Peyer's patch (tissue), 4 donors: Measurements from ENCODE around the gene NBPF9.
"Not testable (repeated sequence)": the region's sequence is repeated elsewhere in the genome, so short reads cannot be mapped to it uniquely, and the experiment has no call there.

Experiments
- POLR2A ChIP-seq, 2 donors: fragments of 450-650 bp; IDR thresholded peaks; one replicate each; pipeline ENCODE4 v1.5.1; 2017; ENCODE audit warnings: antibody characterized with exemption in 2 of 2, mild to moderate bottlenecking in 2 of 2, moderate library complexity in 2 of 2
- TF ChIP-seq, protein P1 (sequence below), 6 experiments: fragments of 450-650 bp in 4 of 6; fragments of 200-600 bp in 2 of 6; sonication (generic) in 1 of 6; IDR thresholded peaks; one replicate each; pipeline ENCODE4 v1.5.1; 2017 to 2019; ENCODE audit warnings: antibody characterized with exemption in 6 of 6, mild to moderate bottlenecking in 3 of 6, moderate library complexity in 1 of 6

- TF ChIP-seq, protein P1, sequence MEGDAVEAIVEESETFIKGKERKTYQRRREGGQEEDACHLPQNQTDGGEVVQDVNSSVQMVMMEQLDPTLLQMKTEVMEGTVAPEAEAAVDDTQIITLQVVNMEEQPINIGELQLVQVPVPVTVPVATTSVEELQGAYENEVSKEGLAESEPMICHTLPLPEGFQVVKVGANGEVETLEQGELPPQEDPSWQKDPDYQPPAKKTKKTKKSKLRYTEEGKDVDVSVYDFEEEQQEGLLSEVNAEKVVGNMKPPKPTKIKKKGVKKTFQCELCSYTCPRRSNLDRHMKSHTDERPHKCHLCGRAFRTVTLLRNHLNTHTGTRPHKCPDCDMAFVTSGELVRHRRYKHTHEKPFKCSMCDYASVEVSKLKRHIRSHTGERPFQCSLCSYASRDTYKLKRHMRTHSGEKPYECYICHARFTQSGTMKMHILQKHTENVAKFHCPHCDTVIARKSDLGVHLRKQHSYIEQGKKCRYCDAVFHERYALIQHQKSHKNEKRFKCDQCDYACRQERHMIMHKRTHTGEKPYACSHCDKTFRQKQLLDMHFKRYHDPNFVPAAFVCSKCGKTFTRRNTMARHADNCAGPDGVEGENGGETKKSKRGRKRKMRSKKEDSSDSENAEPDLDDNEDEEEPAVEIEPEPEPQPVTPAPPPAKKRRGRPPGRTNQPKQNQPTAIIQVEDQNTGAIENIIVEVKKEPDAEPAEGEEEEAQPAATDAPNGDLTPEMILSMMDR (IDR thresholded peaks at IDR 0.05): not testable (repeated sequence)
- not testable (repeated sequence) for TF ChIP-seq POLR2A (IDR thresholded peaks at IDR 0.05)
These were observed 27.6 kb upstream of the NBPF9 start for GRCh38 chr1:149130938-149131337.
